ENCODE data around the gene ACADVL.

Gene ACADVL

DNA sequence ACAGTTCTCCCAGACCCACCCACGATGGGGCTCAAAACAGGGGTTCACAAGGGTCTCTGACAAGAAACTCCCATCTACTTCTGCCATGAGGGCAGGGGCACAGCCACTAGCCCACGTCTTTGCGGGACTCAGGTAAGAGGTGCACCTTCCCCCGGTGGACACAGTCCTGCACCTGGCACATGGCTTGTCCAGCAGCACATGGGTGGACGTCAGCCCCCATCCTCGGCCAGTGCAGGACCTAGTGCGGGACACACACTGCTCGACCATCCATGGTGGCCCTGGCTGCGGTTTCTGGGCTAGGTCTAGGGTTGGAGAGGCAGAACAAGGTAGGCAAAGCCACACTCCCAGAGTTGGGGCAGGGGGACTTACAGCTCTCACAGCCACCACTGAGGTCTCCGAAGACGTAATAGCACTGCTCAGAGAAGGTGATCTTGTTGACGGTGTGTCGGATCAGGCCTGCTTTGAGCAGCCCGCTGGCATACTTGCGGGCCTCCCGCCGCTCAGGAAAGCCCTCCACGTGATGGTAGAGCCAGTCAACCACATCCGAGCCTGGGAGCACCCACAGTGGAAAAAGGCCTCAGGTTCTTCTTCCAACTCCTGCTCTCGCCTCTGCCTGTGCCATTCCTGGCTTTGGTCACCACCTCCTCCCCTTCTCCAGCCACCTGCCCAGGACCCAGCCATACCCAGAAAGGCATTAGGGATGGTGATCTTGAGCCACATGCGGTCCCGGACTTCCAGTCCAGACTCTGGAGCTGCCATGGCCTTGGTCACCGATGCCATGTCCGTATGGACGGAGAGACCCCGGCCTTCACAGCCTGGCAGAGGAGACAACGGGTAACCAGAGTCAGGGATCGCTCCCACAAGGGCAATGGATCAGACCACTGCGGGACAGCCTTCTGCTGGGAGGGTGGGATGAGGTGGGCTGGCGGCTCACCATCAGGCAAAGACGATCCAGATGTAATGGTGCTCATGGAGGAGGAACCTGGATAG is 7.3 kb downstream of the ACADVL start:
- Histone ChIP-seq H3K9ac (ENCODE audit: low read length) (no peak overlapping the region), H3K36me3 (ENCODE audit: control insufficient read depth, insufficient read depth, low read length) (peaks cover 89% of the 10 kb centered on the region)

DNA sequence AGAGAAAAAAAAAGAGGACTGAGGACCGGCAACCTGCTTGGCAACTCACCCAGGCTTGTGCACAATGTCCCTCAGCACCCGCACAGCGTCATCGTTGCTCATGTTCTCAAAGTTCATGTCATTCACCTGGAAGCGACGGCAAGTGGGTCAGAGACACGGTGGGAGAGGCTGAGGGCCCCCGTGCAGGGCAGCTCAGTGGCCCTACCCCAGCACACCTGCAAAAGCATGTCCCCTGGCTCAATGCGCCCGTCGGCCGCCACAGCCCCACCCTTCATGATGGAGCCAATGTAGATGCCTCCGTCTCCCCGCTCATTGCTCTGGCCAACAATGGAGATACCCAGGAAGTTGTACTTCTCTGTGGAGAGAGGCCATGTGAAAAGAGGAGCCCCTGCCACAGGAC is 9.2 kb downstream of the ACADVL start:
- no peaks in the 10 kb centered on the region for H3K9me3 ChIP-seq (ENCODE audit: control insufficient read depth, insufficient read depth, low read depth, low read length)
- no peak overlapping the region for H3K9ac ChIP-seq (ENCODE audit: low read length)
- no peaks in the 10 kb centered on the region for H3K27me3 ChIP-seq (ENCODE audit: control insufficient read depth, insufficient read depth, low read length)
- H3K4me1 ChIP-seq (ENCODE audit: control insufficient read depth, insufficient read depth, low read length), result peaks cover 7% of the 10 kb centered on the region; the same call in 1 of the 2 replicates
- no peak overlapping the region for H3K4me3 ChIP-seq (ENCODE audit: low read depth, low read length)
- H3K36me3 ChIP-seq (ENCODE audit: control insufficient read depth, insufficient read depth, low read length), result peaks cover 70% of the 10 kb centered on the region
- no peak overlapping the region for H3K27ac ChIP-seq (ENCODE audit: low read depth, low read length)

More for the DNA sequence above, 7.3 kb downstream of the ACADVL start:
- H3K4me3 ChIP-seq (ENCODE audit: low read depth, low read length), result no peak overlapping the region
- no peaks in the 10 kb centered on the region for H3K27me3 ChIP-seq (ENCODE audit: control insufficient read depth, insufficient read depth, low read length)
- H3K9me3 ChIP-seq (ENCODE audit: control insufficient read depth, insufficient read depth, low read depth, low read length), result no peaks in the 10 kb centered on the region
- H3K4me1 ChIP-seq (ENCODE audit: control insufficient read depth, insufficient read depth, low read length), result no peaks in the 10 kb centered on the region; the same call in 1 of the 2 replicates
- H3K27ac ChIP-seq (ENCODE audit: low read depth, low read length), result no peak overlapping the region

DNA sequence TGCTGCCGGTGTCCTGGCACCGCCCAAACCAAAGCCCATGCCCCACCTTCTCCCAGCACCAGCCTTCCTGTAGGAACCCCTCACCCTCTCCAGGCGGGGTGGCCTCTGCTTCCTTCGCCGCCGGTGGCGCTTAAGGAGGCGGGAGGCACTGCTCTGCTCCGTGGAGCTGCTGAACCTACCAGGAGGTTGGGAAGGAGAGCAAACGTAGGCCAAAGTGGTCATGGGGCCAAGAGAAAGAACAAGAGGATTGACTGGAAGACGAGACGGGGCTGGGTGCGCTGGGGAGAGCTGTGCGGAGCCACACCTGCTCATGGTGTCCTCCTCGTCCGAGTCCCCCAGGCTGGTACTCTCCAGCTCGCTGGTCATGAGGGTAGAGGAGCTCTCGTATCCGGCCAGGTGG is 9.8 kb downstream of the ACADVL start:
- H3K27ac ChIP-seq (ENCODE audit: low read depth, low read length), result no peak overlapping the region
- H3K27me3 ChIP-seq (ENCODE audit: control insufficient read depth, insufficient read depth, low read length), result no peaks in the 10 kb centered on the region
- H3K4me3 ChIP-seq (ENCODE audit: low read depth, low read length), result no peak overlapping the region
- H3K36me3 ChIP-seq (ENCODE audit: control insufficient read depth, insufficient read depth, low read length), result peaks cover 64% of the 10 kb centered on the region
- H3K9ac ChIP-seq (ENCODE audit: low read length), result no peak overlapping the region
- H3K9me3 ChIP-seq (ENCODE audit: control insufficient read depth, insufficient read depth, low read depth, low read length), result no peaks in the 10 kb centered on the region
- peaks cover 7% of the 10 kb centered on the region; the same call in 1 of the 2 replicates for H3K4me1 ChIP-seq (ENCODE audit: control insufficient read depth, insufficient read depth, low read length)

DNA sequence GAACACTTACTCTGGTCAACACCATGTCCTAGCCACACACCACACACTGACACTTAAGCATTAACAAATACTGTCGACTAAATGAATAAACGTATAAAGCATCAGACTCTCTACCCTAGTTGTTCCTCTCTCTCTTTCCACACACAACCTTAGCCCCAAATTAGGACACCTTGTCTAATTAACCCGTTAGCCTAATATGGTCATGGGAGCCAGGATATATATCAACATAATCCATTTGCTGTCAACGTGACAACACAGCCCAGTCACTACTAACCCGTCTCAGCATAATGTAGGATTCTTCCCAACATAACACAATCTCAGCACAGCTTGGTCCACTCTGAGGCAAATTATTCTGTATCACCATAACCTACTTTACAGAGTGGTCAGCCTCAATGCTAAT is 12.4 kb downstream of the ACADVL start:
- peaks cover 8% of the 10 kb centered on the region; the same call in 1 of the 2 replicates for H3K4me1 ChIP-seq (ENCODE audit: control insufficient read depth, insufficient read depth, low read length)
- no peak overlapping the region for H3K9ac ChIP-seq (ENCODE audit: low read length)
- peaks cover 63% of the 10 kb centered on the region for H3K36me3 ChIP-seq (ENCODE audit: control insufficient read depth, insufficient read depth, low read length)
- no peaks in the 10 kb centered on the region for H3K9me3 ChIP-seq (ENCODE audit: control insufficient read depth, insufficient read depth, low read depth, low read length)
- H3K27ac ChIP-seq (ENCODE audit: low read depth, low read length), result no peak overlapping the region
- H3K27me3 ChIP-seq (ENCODE audit: control insufficient read depth, insufficient read depth, low read length), result no peaks in the 10 kb centered on the region
- H3K4me3 ChIP-seq (ENCODE audit: low read depth, low read length), result peak overlapping the region; percentile 40

DNA sequence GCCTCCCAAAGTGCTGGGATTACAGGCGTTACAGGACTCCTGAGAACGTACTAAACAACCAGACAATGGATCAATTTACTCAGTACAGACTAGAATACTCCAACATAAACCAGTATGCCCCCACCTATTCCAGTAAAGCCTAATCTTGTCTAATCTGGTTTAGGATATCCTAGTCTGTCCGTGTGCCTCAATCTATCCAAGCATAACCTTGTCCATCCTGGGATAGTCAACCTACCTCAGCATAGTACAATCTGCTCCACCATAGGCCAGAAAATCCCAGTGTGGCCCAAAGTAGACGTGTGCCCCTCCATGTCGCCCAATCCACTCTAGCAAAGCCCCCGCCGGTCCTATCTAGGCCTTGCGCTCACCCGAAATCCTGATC is 14.0 kb downstream of the ACADVL start:
- peaks cover 13% of the 10 kb centered on the region; the same call in 1 of the 2 replicates for H3K4me1 ChIP-seq (ENCODE audit: control insufficient read depth, insufficient read depth, low read length)
- H3K9ac ChIP-seq (ENCODE audit: low read length), result peak overlapping the region; percentile 93
- no peaks in the 10 kb centered on the region for H3K27me3 ChIP-seq (ENCODE audit: control insufficient read depth, insufficient read depth, low read length)
- H3K36me3 ChIP-seq (ENCODE audit: control insufficient read depth, insufficient read depth, low read length), result peaks cover 51% of the 10 kb centered on the region
- H3K9me3 ChIP-seq (ENCODE audit: control insufficient read depth, insufficient read depth, low read depth, low read length), result no peaks in the 10 kb centered on the region
- H3K27ac ChIP-seq (ENCODE audit: low read depth, low read length), result peak overlapping the region; percentile 84
- peak overlapping the region; percentile 83 for H3K4me3 ChIP-seq (ENCODE audit: low read depth, low read length)

DNA sequence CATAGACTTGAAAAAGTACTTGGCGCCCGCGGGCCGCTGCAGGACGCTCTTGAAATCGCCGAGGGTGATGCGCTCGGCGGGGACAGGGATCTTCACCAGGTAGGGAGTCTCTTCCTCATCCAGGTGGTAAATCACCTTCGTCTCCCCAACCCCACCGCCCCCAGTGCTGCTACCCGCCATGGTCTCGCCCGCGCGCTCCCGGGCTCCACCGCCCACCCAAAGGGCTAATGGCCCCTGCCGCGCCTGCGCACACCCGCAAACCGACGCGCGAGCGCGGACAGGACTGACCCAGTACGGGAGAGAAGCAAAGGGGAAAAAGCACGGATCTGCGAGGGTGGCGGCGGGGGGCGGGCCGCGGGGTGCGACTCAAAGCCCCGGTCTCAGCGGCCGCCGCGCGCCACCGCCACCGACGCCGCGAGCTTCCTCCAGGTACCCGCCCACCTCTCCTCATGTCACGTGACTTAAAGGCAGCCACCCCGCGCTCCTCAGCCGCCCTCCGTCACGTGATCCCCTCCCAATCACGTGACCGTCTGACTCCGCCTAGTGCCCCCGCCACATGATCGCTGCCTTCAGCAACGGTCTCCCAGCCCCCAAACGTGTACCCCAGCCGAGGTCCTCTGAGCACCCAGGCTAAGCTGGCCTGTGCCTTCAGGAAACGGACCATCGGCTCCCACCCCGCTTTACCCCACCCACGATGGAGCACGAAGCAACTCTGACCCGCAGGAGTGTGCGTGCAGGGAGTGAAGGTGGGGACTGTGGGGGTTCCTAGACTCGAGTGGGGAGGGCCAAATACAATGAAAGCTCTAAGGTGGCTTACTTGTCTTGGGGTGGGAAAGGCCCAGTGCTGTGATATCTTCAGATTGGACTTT is 14.6 kb downstream of the ACADVL start, which contains the start of gene DVL2:
Gene DVL2, minus strand, starts transcription at position 435 of the 869 bp plus-strand sequence. Its CDS starts 255 bp downstream, at position 180.
- H3K36me3 ChIP-seq (ENCODE audit: control insufficient read depth, insufficient read depth, low read length), result peaks cover 44% of the 10 kb centered on the region

DNA sequence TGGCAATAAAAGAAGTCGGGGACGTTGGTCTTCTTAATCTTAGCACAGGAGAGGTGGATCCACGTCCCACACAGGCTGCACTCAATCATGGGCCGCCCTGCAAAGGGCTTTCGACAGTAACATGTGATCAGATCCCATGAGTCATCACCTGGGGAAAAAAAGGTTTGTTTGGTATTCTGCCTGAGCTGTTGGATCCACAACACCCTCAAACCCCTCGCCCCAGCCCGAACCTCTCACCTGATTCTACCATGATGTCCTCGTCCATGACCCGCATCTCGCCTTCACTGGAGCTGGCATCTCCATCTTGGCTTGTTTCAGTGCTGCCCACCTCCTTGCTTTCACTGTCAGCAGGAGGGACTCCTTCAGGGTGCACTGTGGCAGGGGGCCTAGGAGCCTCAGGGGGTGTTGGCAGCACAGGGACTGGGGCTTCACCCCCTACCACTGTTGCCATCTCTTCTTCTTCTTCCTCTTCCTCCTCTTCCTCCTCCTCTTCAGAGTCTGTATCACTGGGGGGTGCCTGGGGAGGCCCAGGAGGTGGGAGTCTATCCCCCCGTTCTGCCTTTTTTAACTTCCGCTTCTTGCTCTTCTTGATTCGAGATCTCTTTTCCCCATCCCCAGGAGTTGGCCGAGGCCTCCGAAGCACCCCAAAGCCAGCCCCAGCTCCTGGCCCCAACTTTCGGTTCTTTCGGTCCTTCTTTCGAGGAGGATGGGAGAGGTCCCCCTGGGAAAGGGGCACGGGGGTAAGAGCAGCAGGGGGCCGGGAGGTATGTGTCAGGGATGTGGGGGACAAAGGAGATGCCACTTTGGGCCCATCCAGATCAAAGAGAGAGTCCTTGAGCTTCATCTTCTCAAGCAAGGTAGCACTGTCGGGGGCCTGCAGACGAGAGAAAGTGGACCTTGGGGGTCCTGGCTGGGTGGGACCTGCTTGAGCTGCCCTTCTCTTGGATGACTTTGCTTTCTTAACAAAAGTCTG is 16.2 kb downstream of the ACADVL start:
- no peaks in the 10 kb centered on the region for H3K9me3 ChIP-seq (ENCODE audit: control insufficient read depth, insufficient read depth, low read depth, low read length)
- no peak overlapping the region for H3K4me3 ChIP-seq (ENCODE audit: low read depth, low read length)
- H3K27me3 ChIP-seq (ENCODE audit: control insufficient read depth, insufficient read depth, low read length), result no peaks in the 10 kb centered on the region
- H3K4me1 ChIP-seq (ENCODE audit: control insufficient read depth, insufficient read depth, low read length), result peaks cover 17% of the 10 kb centered on the region; the same call in 1 of the 2 replicates
- H3K27ac ChIP-seq (ENCODE audit: low read depth, low read length), result no peak overlapping the region
- H3K36me3 ChIP-seq (ENCODE audit: control insufficient read depth, insufficient read depth, low read length), result peaks cover 38% of the 10 kb centered on the region
- peak overlapping the region; percentile 7 for H3K9ac ChIP-seq (ENCODE audit: low read length)

More for the DNA sequence above, 14.6 kb downstream of the ACADVL start, which contains the start of gene DVL2:
- Histone ChIP-seq H3K9ac (ENCODE audit: low read length) (peak within 1 kb of the TSS; percentile 93), H3K4me1 (ENCODE audit: control insufficient read depth, insufficient read depth, low read length) (peaks cover 13% of the 10 kb centered on the region; the same call in 1 of the 2 replicates), H3K27ac (ENCODE audit: low read depth, low read length) (peak within 1 kb of the TSS; percentile 84), H3K9me3 (ENCODE audit: control insufficient read depth, insufficient read depth, low read depth, low read length) (no peaks in the 10 kb centered on the region), H3K27me3 (ENCODE audit: control insufficient read depth, insufficient read depth, low read length) (no peaks in the 10 kb centered on the region), H3K4me3 (ENCODE audit: low read depth, low read length) (peak within 1 kb of the TSS; percentile 83)

DNA sequence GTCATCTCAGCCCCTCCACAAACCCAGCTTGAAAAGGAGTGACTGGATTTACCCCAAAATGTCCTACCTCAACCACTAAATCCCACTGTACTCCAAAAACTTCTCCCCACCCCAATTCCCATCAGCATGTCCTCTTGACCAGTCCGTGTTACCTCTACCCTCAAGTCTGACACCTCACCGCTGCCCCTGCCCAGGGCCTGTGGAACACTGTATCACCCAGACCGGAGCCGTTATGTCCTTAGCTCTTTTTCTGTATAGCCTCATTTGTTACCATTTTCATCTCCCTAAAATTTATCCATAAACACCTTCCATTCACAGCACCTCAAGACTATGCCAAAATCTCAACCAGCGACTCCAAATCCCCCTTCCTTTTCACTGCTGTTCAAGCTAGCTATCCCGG is 17.1 kb downstream of the ACADVL start:
- Histone ChIP-seq H3K9me3 (ENCODE audit: control insufficient read depth, insufficient read depth, low read depth, low read length) (no peaks in the 10 kb centered on the region), H3K27me3 (ENCODE audit: control insufficient read depth, insufficient read depth, low read length) (no peaks in the 10 kb centered on the region), H3K36me3 (ENCODE audit: control insufficient read depth, insufficient read depth, low read length) (peaks cover 38% of the 10 kb centered on the region), H3K4me3 (ENCODE audit: low read depth, low read length) (peak overlapping the region; percentile 95; the same call in 1 of the 2 replicates), H3K27ac (ENCODE audit: low read depth, low read length) (no peak overlapping the region), H3K4me1 (ENCODE audit: control insufficient read depth, insufficient read depth, low read length) (peaks cover 17% of the 10 kb centered on the region; the same call in 1 of the 2 replicates), H3K9ac (ENCODE audit: low read length) (no peak overlapping the region)

DNA sequence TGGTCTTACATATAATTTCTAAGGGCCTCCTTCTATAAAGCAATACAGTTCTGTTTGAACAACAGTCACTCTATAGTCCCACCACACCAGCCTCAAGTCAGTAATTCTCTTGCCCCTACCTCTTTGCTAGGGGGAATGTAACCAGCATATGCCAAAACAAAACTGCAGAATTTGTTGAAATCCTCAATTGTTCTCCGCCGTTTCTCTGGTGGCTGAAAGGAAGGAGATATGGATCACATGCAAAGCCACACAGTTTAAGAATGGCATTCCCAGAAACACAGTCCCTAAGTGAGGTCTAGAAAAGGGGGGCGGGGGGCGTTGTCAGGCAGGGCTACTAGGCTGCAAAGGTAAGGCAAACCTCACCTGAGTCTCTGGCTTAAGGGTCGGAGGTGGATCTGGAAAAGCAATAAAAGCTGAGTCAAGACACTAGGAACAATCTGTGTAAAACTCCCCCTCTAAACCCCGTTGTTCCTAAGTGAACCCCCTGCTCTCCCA is 17.6 kb downstream of the ACADVL start:
- Histone ChIP-seq H3K9me3 (ENCODE audit: control insufficient read depth, insufficient read depth, low read depth, low read length) (no peaks in the 10 kb centered on the region), H3K27me3 (ENCODE audit: control insufficient read depth, insufficient read depth, low read length) (no peaks in the 10 kb centered on the region), H3K27ac (ENCODE audit: low read depth, low read length) (no peak overlapping the region; the same call in 1 of the 2 replicates), H3K4me3 (ENCODE audit: low read depth, low read length) (peak overlapping the region; percentile 95), H3K36me3 (ENCODE audit: control insufficient read depth, insufficient read depth, low read length) (peaks cover 38% of the 10 kb centered on the region), H3K4me1 (ENCODE audit: control insufficient read depth, insufficient read depth, low read length) (peaks cover 16% of the 10 kb centered on the region; the same call in 1 of the 2 replicates), H3K9ac (ENCODE audit: low read length) (peak overlapping the region; percentile 60)
